ENCODE measurements around the gene ARHGAP40. TPM values are rescaled to one million over a fixed set of nuclear protein-coding genes. Genes with fewer than 3 reads are reported as not detected.
A peak's percentile ranks its signal among the peaks of the same experiment; 100 is the strongest.

The ARHGAP40 gene
- total and polyA plus RNA-seq, 2 of the 13 experiments (the other 11 are each of a cell fraction or from before 2014, with no cell fraction given): 0.75 to 2.1 TPM

DNA sequence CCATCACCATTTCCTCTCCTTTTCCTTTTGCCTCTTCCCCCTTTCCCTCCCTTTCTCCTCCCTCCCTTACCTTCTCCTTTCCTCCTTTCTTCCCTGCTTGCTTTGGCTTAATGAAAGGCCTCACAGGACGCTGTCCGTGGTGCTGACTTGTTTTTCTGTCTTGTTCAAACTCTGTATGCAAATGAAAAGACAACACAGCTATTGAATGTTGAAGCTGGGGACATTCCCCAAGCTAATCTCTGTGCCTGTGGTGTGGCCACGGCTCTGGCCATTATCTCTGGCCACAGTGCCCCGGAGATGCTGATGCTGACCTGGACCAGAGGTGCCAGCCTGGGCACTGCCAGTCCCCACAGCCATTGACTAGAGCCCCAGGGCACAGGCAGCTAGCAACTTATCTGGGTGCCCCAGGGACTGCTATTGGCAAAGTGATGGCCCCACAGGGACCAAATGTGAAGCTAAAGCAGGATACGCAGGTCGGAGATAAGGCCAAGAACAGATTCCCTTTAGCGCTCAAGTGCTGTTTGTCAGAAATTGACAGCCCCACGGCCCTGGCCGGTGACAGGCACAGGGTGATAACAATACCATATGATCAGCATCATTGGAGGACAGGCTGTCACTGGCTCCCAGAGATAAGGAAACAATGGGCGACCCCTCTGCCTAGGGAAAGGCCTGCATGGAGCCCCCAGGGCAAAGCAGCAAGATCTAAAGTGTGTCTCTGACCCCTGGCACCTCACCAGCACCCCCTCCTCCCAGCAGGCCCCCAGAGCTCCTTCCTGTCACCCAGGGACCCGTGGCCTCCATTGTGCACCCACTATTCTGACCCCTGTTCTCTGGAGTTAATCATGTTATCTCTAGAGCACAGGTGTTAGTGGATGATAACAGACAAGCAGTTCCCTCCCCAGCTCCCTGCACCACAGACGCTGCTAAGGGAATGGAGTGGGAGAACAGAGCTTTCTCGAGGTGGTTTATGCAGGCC lies 91.1 kb downstream of the ARHGAP40 start (continued):
- TF ChIP-seq, protein P1, sequence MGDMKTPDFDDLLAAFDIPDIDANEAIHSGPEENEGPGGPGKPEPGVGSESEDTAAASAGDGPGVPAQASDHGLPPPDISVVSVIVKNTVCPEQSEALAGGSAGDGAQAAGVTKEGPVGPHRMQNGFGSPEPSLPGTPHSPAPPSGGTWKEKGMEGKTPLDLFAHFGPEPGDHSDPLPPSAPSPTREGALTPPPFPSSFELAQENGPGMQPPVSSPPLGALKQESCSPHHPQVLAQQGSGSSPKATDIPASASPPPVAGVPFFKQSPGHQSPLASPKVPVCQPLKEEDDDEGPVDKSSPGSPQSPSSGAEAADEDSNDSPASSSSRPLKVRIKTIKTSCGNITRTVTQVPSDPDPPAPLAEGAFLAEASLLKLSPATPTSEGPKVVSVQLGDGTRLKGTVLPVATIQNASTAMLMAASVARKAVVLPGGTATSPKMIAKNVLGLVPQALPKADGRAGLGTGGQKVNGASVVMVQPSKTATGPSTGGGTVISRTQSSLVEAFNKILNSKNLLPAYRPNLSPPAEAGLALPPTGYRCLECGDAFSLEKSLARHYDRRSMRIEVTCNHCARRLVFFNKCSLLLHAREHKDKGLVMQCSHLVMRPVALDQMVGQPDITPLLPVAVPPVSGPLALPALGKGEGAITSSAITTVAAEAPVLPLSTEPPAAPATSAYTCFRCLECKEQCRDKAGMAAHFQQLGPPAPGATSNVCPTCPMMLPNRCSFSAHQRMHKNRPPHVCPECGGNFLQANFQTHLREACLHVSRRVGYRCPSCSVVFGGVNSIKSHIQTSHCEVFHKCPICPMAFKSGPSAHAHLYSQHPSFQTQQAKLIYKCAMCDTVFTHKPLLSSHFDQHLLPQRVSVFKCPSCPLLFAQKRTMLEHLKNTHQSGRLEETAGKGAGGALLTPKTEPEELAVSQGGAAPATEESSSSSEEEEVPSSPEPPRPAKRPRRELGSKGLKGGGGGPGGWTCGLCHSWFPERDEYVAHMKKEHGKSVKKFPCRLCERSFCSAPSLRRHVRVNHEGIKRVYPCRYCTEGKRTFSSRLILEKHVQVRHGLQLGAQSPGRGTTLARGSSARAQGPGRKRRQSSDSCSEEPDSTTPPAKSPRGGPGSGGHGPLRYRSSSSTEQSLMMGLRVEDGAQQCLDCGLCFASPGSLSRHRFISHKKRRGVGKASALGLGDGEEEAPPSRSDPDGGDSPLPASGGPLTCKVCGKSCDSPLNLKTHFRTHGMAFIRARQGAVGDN (CRISPR knock-in tag; IDR thresholded peaks at IDR 0.05): peak; percentile 26; the same call in 1 of the 2 replicates
- TF ChIP-seq ONECUT2 (CRISPR knock-in tag; IDR thresholded peaks at IDR 0.05) (peak; percentile 49; the same call in 1 of the 2 replicates), HNF4G (IDR thresholded peaks at IDR 0.05; ENCODE audit: borderline replicate concordance, low read depth, low read length) (no peak), HNF4G (CRISPR knock-in tag; IDR thresholded peaks at IDR 0.05; ENCODE audit: borderline replicate concordance, low read depth) (no peak), SAP130 (CRISPR knock-in tag; IDR thresholded peaks at IDR 0.05; ENCODE audit: low read depth) (peak; percentile 78), AGO2 (optimal IDR thresholded peaks at IDR 0.05; ENCODE audit: low read depth, low read length) (no peak), JDP2 (CRISPR knock-in tag; IDR thresholded peaks at IDR 0.05; ENCODE audit: borderline replicate concordance) (no peak; the same call in 1 of the 2 replicates), ETV5 (CRISPR knock-in tag; IDR thresholded peaks at IDR 0.05; ENCODE audit: borderline replicate concordance) (peak; percentile 58; the same call in 1 of the 2 replicates), NR2F2 (IDR thresholded peaks at IDR 0.05; ENCODE audit: borderline replicate concordance, low read depth) (no peak), THAP11 (CRISPR knock-in tag; IDR thresholded peaks at IDR 0.05) (peak; percentile 78), SMAD3 (CRISPR knock-in tag; IDR thresholded peaks at IDR 0.05) (peak; percentile 96), CHCHD3 (CRISPR knock-in tag; IDR thresholded peaks at IDR 0.05) (no peak), RXRA (CRISPR knock-in tag; IDR thresholded peaks at IDR 0.05) (no peak), ZNF577 (CRISPR knock-in tag; IDR thresholded peaks at IDR 0.05; ENCODE audit: borderline replicate concordance, low read depth) (no peak), BHLHE40 (IDR thresholded peaks at IDR 0.05; ENCODE audit: low read length) (no peak), SMARCE1 (IDR thresholded peaks at IDR 0.05; ENCODE audit: borderline replicate concordance) (no peak), SP140L (CRISPR knock-in tag; IDR thresholded peaks at IDR 0.05; ENCODE audit: borderline replicate concordance) (peak; percentile 92; the same call in 1 of the 2 replicates), ZBTB20 (CRISPR knock-in tag; IDR thresholded peaks at IDR 0.05; ENCODE audit: borderline replicate concordance, low read depth) (peak; percentile 89; the same call in 1 of the 2 replicates), FOXC1 (CRISPR knock-in tag; IDR thresholded peaks at IDR 0.05; ENCODE audit: borderline replicate concordance) (no peak)
- TF ChIP-seq, protein P2, sequence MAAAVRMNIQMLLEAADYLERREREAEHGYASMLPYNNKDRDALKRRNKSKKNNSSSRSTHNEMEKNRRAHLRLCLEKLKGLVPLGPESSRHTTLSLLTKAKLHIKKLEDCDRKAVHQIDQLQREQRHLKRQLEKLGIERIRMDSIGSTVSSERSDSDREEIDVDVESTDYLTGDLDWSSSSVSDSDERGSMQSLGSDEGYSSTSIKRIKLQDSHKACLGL (CRISPR knock-in tag; IDR thresholded peaks at IDR 0.05): no peak
- TF ChIP-seq, protein P3, sequence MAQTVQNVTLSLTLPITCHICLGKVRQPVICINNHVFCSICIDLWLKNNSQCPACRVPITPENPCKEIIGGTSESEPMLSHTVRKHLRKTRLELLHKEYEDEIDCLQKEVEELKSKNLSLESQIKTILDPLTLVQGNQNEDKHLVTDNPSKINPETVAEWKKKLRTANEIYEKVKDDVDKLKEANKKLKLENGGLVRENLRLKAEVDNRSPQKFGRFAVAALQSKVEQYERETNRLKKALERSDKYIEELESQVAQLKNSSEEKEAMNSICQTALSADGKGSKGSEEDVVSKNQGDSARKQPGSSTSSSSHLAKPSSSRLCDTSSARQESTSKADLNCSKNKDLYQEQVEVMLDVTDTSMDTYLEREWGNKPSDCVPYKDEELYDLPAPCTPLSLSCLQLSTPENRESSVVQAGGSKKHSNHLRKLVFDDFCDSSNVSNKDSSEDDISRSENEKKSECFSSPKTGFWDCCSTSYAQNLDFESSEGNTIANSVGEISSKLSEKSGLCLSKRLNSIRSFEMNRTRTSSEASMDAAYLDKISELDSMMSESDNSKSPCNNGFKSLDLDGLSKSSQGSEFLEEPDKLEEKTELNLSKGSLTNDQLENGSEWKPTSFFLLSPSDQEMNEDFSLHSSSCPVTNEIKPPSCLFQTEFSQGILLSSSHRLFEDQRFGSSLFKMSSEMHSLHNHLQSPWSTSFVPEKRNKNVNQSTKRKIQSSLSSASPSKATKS (CRISPR knock-in tag; IDR thresholded peaks at IDR 0.05): no peak
- TF ChIP-seq, protein P4, sequence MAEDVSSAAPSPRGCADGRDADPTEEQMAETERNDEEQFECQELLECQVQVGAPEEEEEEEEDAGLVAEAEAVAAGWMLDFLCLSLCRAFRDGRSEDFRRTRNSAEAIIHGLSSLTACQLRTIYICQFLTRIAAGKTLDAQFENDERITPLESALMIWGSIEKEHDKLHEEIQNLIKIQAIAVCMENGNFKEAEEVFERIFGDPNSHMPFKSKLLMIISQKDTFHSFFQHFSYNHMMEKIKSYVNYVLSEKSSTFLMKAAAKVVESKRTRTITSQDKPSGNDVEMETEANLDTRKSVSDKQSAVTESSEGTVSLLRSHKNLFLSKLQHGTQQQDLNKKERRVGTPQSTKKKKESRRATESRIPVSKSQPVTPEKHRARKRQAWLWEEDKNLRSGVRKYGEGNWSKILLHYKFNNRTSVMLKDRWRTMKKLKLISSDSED (CRISPR knock-in tag; IDR thresholded peaks at IDR 0.05): no peak
